Measurements from ENCODE around the gene ZBTB22.
A peak's percentile ranks its signal among the peaks of the same experiment; 100 is the strongest.
"Not testable (repeated sequence)": the region's sequence is repeated elsewhere in the genome, so short reads cannot be mapped to it uniquely, and the experiment has no call there.

The ZBTB22 gene, protein sequence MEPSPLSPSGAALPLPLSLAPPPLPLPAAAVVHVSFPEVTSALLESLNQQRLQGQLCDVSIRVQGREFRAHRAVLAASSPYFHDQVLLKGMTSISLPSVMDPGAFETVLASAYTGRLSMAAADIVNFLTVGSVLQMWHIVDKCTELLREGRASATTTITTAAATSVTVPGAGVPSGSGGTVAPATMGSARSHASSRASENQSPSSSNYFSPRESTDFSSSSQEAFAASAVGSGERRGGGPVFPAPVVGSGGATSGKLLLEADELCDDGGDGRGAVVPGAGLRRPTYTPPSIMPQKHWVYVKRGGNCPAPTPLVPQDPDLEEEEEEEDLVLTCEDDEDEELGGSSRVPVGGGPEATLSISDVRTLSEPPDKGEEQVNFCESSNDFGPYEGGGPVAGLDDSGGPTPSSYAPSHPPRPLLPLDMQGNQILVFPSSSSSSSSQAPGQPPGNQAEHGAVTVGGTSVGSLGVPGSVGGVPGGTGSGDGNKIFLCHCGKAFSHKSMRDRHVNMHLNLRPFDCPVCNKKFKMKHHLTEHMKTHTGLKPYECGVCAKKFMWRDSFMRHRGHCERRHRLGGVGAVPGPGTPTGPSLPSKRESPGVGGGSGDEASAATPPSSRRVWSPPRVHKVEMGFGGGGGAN

DNA sequence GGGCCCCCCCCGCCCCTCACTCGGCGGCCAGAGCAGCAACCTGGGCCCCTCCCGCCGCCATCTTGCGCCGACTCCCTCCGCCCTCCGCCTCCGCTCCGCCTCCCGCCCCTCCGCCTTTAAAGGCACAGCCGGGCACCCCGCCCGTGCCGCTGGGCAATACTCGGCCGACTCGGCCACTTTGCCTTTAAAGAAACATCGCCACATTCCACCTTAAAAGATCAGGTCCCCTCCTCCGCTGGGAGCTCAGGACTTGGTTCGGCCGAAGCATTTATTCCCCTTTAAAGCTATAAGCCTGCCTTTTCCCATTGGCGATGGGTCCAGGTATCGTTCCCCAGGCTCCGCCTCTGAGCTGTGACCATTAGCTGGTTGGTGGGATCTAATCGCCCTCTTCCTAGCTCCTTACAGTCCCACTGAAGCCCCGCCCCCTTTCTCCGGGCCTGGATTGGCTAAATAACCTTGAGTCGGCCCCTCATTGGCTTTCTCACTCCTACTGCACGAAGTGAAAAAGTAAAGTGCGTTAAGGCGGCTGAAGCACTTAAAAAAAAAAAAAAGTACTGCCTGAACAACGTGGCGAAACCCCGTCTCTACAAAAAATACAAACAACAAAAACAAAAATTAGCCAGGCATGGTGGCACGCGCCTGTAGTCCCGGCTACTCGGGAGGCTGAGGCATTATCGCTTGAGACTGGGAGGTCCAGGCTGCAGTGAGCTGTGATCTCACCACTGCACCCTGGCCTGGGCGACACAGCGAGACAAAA, at the start of gene ZBTB22:
Gene ZBTB22, minus strand, starts transcription at position 76 of the 757 bp plus-strand sequence. CDS start 828 bp downstream, outside the sequence.
- peak; percentile 96 for DNase-seq

DNA sequence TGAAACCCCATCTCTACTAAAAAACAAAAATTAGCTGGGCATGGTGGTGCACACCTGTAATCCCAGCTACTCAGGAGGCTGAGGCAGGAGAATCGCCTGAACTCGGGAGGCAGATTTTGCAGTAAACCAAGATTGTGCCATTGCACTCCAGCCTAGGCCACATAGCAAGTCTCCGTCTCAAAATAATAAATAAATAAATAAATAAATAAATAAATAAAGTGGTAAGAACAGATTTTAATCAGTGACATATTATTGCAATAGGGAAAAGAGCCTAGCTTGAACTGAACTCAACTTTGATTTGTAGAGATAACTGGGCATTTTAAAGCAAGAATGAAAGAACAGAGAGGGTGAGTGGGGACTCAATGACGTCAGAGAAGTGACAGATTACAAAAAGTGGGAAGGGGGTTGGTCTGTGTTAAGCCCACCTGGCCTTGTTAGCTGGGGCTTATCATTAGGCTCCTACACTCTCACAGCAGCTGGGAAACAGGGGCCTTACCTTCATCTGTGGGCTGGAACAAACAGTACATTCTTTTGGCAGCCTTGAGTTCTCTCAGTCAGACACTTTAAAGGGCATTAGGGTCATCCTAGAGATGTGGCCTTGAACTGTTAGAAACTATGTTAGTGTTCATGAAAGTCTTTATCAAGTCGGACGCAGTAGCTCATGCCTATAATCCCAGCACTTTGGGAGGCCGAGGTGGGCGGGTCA, 49.6 kb upstream of the ZBTB22 start:
- DNase-seq, result no peak

- DNase-seq, result not testable (repeated sequence)
Measured at GRCh38 chr6:33365206-33365971, 47.8 kb upstream of the ZBTB22 start.

DNA sequence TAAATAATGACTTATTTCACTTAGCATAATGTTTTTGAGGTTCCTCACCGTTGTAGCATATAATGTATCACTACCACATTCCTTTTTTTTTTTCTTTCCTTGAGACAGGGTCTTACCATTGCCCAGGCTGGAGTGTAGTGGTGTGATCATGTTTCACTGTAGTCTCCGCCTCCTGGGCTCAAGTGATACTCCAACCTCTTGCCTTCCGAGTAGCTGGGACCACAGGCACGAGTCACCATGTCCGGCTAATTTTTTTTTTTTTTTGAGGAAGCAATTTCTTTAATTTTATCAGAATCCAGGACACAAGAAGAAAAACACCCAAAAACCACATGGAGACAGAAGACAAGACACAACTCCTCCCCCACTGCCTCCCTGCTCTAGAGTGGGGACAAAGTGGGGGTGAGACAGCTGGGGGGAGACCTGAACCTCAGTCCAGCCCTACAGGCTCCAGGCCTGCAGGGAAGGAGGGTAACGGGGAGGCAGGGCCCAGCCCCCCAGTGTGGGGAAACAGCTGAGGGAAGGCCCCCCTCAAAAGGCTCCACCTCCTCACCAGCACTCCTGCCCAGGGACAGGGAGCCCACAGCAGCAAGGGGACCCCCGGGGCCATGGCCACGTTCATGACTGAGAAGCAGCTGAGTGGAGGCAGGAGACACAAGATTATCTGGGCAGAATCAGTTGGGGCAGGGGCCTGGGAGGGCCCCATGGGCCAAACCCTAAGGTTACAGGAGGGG, 47.1 kb upstream of the ZBTB22 start:
- not testable (repeated sequence) for DNase-seq

GRCh38 chr6:33363486-33363885, 45.9 kb upstream of the ZBTB22 start:
- not testable (repeated sequence) for DNase-seq

DNA sequence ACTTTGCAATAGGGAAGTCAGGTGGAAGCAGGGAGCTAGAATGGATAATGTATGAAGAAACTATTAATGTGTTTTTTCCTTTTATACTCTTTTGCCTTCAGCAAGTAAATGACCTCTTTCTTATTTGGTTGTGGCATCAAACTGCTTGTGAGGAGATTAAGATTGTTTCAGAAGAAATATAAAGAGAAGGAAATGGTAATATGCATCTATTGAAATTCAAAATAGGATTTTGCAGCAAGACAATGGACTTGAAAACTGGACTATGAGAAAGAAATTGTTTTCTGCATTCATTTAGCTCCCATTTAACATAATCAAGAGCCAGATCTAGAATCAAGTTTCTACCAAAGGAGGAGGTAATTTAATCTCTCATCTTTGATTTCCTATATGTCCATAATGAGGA, 41.8 kb upstream of the ZBTB22 start:
- no peak for DNase-seq

DNA sequence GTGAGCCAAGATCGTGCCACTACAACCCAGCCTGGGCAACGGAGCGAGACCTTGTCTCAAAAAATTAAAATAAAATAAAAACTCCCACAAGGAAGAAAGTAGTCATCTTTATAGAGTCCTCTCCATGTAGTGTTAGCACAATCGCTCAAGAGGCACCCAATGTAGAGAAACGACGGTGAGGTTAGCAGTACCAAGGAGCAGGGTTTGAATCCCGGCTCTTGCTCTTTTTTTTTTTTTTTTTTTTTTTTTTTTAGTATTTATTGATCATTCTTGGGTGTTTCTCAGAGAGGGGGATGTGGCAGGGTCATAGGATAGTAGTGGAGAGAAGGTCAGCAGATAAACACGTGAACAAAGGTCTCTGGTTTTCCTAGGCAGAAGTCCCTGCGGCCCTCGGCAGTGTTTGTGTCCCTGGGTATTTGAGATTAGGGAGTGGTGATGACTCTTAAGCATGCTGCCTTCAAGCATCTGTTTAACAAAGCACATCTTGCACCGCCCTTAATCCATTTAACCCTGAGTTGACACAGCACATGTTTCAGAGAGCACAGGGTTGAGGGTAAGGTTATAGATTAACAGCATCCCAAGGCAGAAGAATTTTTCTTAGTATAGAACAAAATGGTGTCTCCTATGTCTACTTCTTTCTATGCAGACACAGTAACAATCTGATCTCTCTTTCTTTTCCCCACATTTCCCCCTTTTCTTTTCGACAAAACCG, 39.8 kb upstream of the ZBTB22 start:
- DNase-seq, result not testable (repeated sequence)

DNA sequence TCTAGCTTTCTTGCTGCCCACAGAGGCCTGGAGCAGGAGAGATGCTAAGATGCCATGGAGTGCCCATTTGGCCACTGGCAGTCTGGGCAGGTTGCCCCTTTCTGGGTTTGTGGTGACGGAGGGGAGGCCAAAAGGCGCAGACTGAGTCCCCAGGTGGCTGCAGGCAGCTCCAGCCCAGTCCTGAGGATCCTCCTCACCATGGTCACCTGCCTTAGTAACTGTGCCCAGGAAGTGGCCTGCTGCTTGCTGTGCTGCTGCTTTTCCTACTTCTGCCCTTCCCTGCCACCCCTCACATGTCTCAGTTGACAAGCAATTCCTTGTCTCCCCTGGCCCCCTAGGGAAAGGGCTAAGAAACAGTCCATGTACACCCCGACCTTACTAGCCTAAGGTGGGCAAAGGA, 38.8 kb upstream of the ZBTB22 start:
- no peak for DNase-seq

DNA sequence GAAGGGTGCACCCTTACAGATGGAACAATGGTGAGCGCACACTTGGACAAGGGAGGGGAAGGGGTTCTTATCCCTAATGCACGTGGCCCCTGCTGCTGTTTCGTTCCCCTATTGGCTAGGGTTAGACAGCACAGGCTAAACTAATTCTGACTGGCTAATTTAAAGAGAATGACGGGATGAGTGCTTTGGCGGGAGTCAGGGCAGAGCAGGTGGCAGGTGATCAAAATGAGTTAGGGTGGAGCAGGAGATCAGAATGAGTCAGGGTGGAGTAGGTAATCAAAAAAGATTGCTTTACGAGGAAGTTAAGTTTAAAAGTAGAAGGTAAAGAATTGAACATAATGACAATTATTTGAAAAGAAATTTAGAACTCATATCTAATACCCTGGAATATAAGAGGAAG, 38.3 kb upstream of the ZBTB22 start:
- DNase-seq, result not testable (repeated sequence)

GRCh38 chr6:33347816-33348215, 30.3 kb upstream of the ZBTB22 start:
- DNase-seq, result no peak

DNA sequence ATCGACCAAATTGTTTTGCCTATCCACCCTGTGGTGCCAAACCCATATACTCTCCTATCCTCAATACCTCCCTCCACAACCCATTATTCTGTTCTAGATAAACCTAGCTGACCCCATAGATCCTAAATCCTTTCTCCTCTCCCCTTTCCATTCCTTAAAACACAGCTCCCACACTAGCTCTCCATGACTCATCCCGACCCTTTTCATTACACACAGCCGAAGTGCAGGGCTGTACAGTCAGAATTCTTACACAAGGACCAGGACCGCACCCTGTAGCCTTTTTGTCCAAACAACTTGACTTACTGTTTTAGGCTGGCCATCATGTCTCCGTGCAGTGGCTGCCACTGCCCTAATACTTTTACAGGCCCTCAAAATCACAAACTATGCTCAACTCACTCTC, 29.4 kb upstream of the ZBTB22 start:
- DNase-seq, result not testable (repeated sequence)

DNA sequence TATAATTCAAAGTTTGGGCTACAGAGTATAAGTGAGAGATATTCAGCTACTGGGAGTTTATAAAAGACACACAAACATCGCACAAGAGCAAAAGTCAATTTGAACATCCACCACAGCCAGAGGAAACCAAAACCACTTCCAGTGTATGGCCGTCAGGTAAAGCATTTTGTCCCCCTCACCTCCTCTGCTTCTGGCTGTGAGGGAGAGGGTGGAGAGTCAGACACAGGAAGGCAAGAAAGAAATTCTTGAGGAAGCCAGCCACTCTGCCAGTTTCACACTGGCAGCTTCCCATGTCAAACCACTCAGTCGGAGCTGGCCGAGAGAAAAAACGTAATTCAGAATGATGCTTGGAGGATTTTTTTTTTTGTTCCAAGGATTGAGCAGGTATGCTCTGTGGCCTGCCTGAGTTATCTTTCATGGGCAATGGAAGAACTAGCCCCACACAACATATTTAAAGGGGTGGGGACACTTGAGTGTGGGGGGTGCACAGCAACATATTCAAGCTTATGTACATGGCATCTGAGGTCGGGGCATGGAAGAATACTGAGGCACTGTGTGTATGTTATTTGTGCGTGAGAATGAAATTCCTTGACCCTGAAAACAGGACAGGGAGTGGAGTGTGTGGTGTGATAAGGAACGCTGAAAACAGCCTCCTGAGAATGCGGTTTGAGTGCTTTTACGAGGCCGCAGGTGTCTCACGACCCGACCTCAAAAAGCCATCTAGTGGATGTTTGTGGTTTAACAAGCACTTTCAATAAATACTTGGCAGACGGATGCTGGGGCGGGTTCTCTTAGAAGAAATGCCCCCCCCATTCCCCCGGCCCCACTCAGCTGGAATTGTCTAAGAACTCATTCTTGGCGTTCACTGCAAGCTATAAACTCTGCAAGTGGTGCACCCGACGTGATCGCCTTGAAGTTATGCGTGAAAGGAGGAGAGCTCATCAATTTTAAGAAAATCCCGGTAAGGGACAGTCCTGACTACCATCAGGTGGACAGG, 27.5 kb upstream of the ZBTB22 start:
- peak; percentile 81 for DNase-seq

GRCh38 chr6:33343953-33344611, 26.5 kb upstream of the ZBTB22 start:
- peak; percentile 63 for DNase-seq

GRCh38 chr6:33343606-33343952, 26.0 kb upstream of the ZBTB22 start:
- DNase-seq, result not testable (repeated sequence)

DNA sequence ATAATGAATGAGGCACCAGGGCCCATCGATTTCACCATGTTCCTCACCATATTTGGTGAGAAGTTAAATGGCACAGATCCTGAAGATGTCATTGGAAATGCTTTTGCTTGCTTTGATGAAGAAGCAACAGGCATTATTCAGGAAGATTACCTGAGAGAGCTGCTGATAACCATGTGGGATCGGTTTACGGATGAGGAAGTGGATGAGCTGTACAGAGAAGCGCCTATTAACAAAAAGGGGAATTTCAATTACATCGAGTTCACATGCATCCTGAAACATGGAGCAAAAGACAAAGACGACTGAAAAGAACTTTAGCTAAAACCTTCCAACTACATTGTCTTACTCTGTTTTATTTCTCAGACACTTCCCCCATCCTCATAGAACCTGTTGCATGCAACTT, 21.6 kb upstream of the ZBTB22 start:
- no peak for DNase-seq

DNA sequence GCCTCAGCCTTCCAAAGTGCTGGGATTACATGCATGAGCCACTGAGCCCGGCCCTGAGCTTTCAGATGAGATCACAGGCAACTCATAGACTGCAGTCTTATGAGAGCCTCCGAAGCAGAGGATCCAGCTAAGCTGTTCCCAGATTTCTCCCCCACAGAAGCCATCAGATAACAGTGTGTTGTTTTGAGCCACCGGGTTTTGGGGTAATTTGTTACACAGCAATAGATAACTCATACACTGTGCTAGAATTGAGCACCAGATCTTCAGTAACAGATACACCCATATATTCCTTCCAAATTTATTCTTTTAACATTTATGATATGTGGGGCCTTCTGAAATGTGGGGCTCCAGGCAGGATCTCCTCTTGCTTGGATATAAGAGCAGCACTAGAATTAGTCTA, 19.0 kb upstream of the ZBTB22 start:
- DNase-seq, result no peak

DNA sequence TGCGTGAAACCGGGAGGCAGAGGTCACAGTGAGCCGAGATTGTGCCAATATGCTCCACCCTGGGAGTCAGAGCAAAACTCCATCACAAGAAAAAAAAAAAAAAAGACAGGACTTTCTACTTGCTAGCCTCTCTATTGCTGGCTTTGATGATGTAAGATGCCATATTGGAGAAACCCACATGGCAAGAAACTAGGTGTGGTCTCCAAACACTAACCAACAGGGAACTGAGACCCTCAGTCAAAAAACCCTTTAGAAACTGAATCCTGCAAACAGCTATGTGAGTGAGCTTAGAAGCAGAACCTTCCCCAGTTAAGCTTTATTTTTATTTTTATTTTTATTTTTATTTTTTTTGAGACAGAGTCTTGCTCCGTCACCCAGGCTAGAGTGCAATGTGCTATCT, 18.4 kb upstream of the ZBTB22 start:
- no peak for DNase-seq

GRCh38 chr6:33333666-33334065, 16.1 kb upstream of the ZBTB22 start:
- DNase-seq, result no peak

DNA sequence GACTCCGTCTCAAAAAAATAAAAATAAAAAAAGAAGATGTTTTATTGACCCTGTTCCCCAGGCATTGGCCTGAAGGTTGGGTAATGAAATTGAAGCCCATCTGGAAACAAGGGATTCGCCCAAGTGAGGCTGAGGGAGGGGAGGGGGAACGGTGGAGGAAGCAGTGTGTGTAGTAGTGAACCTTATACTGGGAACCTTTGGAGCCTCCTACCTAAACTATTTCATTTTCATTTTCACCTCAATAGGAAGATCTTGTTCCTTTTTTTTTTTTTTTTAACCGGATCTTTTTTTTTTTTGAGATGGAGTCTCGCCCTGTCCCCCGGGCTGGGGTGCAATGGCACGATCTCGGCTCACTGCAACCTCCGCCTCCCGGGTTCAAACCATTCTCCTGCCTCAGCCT, 13.2 kb upstream of the ZBTB22 start:
- DNase-seq, result no peak
